WI38 (cell line): ENCODE results near the gene GALNT2.

Source experiments
- H3K4me3 ChIP-seq: 2 replicates; pipeline ENCODE4 v1.5.1; 2011; ENCODE audit warnings: low read depth, mild to moderate bottlenecking, control low read depth, low read length
- CTCF ChIP-seq: IDR thresholded peaks from 2 replicates; pipeline ENCODE4 v1.5.1; 2012; ENCODE audit warnings: low read depth, mild to moderate bottlenecking, control low read depth, low read length

The GALNT2 gene

GRCh38 chr1:230185076-230186001, 118.3 kb downstream of the GALNT2 start:
- H3K4me3 ChIP-seq, result no peak overlapping the region
- TF ChIP-seq CTCF, result no peak

GRCh38 chr1:230186003-230186863, 119.2 kb downstream of the GALNT2 start:
- H3K4me3 ChIP-seq, result no peak overlapping the region
- no peak for TF ChIP-seq CTCF

- H3K4me3 ChIP-seq, result no peak overlapping the region
- no peak for TF ChIP-seq CTCF
Observed at GRCh38 chr1:230186874-230187273, 119.8 kb downstream of the GALNT2 start.

- no peak for TF ChIP-seq CTCF
- H3K4me3 ChIP-seq, result no peak overlapping the region
Observed at GRCh38 chr1:230187290-230187689, 120.3 kb downstream of the GALNT2 start.

- no peak overlapping the region for H3K4me3 ChIP-seq
- TF ChIP-seq CTCF, result no peak
Observed at GRCh38 chr1:230188826-230189225, 121.8 kb downstream of the GALNT2 start.

GRCh38 chr1:230189341-230189740, 122.3 kb downstream of the GALNT2 start:
- no peak for TF ChIP-seq CTCF
- no peak overlapping the region for H3K4me3 ChIP-seq

GRCh38 chr1:230189824-230190223, 122.8 kb downstream of the GALNT2 start:
- no peak for TF ChIP-seq CTCF
- no peak overlapping the region for H3K4me3 ChIP-seq
